HG03378 (cell line): Measurements from ENCODE around the gene FAM180A.
"Not testable (repeated sequence)": the region's sequence is repeated elsewhere in the genome, so short reads cannot be mapped to it uniquely, and the experiment has no call there.

Source experiments
- ATAC-seq: cut with Tn5 transposase; IDR thresholded peaks from one replicate; pipeline ENCODE4 v1.9.1; 2021; ENCODE audit warnings: mild to moderate bottlenecking, moderate library complexity; ENCODE audit not compliant: unreplicated experiment

Gene FAM180A

DNA sequence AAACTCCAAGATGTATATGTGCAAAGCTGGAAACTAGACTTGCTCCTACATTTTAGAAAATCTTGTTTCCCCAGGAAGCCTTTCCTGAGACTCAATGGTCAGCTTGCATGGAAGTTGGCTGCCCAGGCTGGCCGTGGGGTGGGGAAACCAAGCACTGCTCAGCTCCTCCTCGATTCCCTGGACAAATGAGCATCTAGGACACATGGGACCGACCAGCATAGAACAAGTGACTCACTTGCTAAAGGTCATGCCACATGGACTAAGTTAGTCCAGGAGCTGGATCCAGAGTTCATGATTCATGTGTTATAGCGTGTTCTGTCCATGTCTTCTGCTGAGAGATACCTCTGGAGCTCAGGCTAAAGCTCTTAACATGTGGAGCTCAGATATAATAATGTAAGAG lies 6.2 kb downstream of the FAM180A start:
- no peak for ATAC-seq

DNA sequence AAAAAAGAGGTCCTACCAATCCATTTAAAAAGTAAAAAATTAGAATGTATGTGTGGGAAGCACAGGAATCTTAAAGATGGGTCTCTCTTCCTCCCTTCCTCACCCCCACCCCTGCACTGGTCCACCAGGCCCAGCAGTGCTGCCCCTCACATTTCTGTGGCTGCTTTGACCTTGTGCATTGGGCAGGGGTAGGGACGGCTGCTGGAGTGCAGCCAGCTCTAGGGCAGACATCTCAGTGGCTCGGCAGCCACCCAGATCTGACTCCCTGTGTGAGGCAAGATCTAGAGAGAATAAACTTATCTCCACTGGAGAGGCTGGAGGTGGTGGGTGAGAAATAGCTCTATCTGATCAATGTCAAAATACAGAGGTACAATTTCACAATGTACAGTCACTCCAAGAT lies 6.7 kb downstream of the FAM180A start:
- no peak for ATAC-seq

DNA sequence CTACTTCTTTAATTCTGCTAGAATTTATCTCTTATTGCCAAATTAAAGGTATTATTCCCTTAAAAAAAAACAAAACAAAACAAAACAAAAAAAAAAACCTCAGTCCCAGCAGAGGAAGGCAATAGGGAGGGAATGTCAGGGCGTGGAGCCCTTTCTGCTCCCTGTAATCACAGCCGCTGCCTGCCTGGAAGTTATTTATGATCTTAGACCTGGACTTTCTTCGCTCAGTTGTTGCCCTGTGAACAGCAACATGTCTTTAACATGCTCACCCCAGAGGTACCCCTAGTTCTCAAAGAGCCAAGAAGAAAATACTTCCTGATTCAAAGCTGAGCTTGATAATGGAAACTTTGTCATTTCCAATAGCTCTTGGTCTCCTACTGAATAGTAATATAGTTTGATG lies 7.7 kb downstream of the FAM180A start:
- no peak for ATAC-seq

DNA sequence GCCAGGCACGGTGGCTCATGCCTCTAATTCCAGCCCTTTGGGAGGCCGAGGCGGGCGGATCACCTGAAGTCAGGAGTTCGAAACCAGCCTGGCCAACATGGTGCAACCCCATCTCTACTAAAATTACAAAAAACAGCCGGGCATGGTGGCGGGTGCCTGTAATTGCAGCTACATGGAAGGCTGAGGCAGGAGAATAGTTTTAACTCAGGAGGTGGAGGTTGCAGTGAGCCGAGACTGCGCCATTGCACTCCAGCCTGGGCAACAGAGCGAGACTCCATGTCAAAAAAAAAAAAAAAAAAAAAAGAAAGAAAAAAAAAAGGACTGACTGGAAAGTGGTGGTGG lies 11.3 kb downstream of the FAM180A start:
- not testable (repeated sequence) for ATAC-seq

DNA sequence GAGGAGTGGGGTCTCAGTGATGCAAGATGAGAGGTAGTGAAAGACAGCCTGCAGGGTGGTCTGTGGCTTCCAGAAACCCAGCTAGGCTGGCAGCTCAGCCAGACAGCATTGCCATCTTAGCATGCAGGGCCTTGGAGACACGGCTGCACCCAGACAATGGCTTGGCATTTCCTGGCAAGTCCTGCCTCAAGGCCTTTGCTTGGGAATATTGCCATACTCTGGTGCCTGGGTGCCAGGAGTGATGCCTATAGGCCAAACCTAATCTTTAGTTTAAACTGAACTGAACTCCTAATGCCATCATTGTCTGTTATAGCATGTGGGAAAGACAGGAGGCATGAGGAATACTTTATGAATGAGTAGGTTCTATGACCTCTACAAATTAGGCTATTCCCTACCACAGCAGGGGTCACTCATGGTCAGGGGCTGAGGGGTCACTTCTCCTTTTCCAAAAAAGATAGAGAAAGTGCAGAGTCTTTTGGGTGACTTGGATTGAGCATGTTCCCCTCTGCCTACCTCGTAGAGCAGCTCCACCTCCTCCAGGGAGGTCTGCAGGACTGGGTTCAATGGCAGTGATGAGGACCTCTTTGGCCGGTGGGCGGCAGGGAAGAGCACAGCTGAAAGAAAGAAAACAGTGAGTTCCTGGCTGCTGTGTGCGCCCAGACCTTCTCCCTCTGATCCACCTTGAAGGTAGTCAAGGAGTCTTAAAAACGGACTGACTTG lies 11.9 kb downstream of the FAM180A start:
- ATAC-seq, result no peak

DNA sequence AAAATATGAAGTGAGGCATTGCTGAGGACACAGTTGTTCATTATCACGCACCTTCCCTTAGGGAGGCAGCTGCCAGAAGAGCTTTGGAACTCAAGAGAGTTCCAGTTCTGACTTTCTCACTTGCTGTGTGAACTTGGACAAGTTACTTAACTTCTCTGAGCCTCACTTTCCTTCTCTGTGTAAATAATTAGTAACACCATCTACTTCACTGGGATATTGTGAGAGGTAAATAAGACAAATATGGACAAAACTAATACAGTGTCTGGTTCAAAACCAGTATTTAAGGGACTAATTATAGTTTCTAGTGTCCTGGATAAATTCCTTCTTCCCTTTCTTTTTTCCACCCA lies 14.3 kb downstream of the FAM180A start:
- no peak for ATAC-seq

DNA sequence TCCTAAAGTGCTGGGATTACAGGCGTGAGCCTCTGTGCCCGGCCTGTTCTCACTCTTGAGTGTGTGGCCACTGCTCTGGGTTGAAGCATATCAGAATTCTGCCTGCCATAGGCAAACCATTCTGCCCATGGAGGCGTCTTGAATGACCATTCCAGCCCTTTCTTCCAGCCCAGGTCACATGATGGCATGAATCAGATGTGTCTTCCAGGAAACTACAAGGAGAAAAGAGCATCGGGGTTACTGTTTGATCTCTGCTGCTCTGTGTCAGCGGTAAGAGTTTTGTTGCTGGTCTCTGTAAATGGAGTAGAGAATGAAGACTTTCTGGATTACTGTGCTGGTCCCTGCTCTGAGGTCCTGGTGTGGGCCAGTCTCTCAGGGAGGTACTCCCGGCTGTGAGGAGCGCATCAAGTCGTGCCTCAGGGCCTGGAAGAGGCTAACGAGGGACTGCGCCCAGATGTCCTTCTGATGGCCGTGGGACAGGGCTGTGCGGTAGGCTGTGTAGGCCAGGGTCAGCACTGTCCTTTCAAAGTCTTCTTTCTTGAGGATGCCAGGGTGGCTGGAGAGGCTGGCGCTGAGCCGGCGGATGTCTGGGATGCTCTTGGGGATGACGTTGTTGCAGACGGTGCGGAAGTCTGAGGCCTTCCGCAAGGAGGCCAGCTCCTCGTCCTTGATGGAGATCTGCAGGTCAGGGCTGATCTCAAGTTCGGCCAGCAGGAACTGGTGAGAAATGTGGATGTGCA lies 14.8 kb downstream of the FAM180A start:
- no peak for ATAC-seq

DNA sequence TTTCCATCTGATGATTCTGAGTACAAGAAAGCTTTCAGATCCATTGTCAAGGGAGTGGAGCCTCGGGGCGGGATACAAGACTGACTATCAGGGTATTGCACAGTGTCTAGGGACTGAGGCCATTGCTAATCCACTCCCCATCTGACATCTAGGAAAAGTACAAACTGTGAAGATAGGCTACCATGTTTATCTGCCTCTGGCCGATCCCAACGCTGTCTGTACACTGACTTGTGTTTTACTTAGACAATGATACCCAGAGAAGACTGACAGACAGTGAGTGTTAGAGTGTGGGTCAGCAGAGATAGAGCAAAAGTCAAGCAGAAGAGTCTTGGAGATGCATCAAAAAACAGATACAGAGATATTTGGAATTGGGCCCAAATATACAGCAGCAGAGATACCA lies 17.5 kb downstream of the FAM180A start:
- no peak for ATAC-seq

DNA sequence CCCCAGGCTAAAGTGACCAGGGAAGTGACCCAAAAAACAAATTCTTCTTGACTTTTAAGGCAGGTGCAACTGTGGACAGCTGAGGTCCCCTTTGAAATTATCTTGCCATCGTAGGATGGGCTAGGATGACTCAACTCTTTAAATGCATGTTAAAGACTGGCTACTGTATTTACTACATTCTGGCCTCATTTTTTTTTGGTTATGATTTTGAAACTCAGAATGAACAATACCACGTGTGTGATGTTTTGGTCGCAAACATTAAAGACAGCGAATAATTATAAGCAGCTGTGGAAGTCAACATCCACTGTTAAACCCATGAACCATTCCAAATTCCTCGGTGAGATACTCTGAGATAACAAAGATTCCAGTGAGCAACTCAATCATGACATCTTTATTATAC lies 19.4 kb downstream of the FAM180A start:
- ATAC-seq, result no peak

DNA sequence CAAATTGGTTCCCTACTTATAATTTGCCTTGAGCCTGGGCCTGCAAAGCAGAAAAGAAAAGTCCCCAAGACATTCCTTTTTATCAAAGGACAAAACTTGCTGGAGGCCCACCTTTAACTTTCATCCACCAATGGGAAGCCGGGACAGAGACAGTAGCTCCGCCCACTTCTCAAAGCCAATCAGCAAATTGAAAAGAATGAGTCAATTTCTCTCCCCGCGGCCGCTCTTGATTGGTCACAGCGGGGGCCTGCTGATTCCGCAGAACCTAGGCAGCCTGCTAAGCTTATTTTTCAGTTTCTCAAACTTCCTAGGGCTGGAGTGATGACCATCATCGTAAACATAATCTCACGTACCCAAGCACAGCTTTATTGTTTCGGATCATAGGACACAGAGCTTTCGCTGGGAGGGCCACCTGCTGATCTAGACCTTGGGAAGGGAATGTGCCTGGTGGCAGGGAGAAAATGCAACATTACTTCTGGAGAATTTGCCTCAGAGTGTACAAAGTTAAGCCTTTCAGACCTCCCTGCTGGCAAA lies 20.4 kb downstream of the FAM180A start, which contains the start of gene SLC13A4:
TSS of gene SLC13A4 (minus strand) at position 51 of the 534 bp plus-strand sequence. CDS start 690 bp downstream, outside the sequence.
- no peak for ATAC-seq

DNA sequence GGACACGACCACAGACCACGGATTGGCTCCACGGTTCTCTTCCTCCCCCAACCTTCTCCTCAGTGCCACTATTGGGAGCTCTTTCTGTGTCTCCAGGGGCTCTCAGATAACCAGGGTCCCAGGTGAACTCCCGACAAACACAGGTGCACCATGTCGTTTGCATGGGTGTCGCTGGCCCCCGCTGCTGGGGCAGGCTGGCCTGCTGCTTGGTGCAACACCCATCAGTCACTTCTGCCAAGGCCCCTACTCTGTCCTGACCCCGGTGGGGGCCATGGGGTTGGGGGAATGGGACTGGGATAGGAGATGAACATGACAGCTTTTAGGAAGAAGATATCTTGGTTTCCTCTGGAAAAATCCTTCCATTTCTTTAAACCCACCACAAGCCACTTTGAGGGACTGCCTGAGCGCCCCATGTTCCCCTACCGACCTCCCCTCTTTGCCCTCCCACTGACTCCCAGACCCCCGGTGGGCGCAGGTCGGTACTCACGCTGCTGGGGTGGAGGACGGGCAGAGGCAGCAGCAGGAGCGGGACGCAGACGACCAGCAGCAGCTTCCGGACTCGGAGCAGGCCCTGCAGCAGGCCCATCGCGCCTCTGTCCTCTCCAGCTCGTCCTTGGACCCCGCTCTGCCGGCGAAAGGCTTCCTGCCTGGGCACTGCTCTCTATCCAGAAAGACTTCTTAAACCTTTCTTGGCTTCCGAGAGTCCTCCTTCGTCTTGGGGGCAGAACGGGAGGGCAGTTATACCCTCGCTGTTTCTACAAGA lies 21.5 kb downstream of the FAM180A start:
- no peak for ATAC-seq

DNA sequence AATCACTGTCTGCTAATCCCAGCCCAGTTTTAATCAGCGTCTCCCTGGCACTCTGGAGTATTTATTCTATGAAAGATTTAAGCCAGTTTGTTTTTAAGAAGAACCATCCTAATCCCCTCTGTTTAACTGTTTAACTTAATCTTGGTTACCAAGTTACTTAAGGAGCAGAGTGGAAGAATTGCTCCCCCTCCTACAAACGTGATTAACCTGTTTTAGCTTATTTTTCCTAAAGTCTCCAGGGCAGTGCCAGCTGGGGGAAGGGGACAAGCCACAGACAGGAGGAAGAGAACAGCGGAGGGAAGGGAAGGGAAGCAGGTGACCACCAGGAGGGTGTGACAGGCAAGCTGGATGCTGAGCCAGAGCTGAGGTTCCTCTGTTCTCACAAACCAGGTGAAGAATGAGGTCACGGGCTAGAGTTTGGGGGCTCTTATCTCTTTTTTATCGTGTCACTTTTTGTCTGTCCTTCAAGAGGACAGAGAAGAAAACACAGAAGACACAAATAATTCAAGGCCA lies 22.3 kb downstream of the FAM180A start:
- ATAC-seq, result no peak

DNA sequence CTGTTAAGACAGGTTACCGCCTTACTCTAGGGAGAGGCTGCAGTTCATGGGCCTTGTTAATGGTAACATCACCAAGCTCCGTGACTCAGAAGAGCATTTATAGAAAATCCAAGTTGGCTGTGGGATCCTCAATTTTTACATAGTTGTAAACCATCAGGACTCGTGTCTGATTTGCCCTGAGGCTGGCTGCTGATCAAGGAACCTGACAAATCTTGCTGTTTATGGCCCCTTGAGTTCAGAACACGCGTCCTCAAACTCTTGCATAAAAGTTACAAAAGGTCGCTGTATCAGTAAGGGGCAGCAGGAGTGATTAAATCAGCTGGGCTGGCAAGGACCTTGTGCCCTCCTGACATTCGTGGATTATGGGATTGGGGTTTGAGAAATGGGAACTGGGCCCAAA lies 25.2 kb downstream of the FAM180A start:
- no peak for ATAC-seq

DNA sequence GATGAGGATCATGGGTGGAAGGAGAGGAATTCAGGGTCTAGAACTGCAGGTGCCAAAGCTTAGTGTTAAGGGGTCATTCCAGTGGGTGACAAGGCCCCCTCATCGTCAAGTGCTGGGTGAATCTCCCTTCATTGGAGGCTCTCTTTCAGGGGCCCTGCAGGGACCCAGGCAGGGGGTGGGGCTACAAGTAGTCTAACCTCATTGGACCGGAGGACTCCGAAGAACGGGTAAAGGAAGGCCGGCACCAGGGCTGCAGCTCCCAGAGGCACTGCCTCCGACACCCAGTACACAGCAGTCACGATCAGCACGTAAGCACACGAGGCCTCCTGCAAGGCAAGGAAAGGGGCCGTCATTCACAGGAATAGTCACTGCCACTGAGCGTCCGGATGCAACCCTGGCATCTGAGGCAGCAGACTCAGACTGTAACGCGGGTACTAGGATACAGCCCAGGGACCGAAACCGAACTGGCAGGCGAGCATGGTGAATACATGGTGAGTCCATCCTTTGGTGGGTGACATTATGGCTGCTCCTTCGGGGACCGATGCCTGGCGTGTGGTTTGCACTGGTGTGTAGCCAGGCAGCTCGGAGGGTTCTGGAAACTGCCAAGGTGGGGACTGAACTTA lies 27.3 kb downstream of the FAM180A start:
- no peak for ATAC-seq

DNA sequence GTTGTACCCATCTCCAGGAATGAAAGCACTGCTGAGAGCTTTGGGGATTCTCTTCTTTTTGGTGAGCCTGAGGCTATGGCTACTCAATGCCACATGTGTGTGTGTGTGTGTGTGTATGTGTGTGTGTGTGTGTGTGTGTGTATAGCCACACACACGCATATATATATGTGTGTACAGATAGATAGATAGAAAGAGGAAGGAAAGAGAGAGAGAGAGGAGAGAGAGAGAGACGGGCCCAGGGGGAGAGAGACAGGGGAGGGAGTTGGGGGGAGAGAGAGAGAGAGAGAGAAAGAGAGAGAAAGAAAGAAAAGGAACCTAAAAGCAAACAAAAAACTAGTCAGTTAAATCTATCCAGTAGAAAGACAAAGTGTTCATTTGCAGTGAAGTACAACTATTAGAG lies 28.9 kb downstream of the FAM180A start:
- no peak for ATAC-seq

DNA sequence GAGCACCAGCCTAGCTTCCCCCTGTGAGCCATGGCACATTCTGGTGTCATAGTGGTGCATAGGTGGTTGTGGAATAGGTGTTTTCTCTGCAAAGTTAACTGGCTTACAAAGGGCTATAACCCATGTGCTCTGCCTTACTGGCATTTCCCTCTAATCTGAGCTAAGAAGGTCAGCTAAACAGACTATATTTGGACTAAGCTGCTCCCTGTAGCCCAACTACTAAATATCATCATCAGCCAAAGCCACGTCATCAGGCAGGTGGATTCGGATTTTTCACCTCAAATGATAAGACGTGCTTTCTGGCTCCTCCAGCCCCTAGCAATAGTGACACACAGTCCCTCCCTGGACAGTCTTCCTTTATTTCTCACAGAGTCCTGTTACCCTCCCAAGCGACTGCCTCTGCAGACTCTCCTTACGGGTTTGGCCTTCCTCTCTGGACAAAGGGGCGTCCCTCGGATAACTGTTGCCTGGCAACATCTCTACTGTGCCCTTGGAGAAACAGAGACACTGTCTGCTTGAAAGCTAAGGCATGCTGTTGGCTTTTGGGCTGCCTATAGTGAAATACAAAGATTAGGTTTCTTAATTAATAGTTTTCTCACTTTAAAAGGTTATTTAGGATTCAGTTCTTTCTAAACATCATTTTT lies 29.7 kb downstream of the FAM180A start:
- no peak for ATAC-seq

DNA sequence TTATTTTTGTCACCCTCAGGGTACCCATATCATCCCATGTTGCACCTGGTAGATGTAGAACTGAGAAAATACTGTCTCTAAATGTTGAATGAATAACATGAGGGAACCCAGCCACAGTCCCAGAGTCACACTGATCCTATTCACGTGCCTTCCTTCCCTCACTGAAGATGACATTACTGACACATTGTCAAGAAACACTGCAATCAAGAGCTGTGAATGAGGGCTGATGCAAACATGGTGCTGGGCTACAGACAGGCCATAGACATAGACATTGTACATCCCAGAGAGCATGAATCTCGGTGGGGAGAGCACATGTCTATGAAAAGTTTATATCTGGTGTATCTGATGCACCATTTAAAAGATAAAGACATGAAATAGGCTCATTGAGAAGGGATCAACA lies 30.4 kb downstream of the FAM180A start:
- ATAC-seq, result no peak

DNA sequence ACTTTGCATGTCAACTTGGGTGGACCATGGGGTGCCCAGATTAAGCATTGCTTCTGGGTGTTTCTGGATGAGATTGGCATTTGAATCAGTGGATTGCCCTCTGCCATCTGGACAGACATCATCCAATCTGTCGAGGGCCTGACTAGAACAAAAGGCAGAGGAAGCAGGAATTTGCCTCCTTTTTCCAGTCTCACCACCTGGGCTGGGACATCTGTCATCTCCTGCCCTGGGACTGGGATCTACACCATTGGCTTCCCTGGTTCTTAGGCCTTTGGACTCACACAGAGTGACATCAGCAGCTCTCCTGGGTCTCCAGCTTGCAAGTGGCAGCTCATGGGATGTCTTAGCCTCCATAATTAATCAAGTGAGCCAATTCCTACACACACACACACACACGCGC lies 30.9 kb downstream of the FAM180A start:
- ATAC-seq, result no peak

DNA sequence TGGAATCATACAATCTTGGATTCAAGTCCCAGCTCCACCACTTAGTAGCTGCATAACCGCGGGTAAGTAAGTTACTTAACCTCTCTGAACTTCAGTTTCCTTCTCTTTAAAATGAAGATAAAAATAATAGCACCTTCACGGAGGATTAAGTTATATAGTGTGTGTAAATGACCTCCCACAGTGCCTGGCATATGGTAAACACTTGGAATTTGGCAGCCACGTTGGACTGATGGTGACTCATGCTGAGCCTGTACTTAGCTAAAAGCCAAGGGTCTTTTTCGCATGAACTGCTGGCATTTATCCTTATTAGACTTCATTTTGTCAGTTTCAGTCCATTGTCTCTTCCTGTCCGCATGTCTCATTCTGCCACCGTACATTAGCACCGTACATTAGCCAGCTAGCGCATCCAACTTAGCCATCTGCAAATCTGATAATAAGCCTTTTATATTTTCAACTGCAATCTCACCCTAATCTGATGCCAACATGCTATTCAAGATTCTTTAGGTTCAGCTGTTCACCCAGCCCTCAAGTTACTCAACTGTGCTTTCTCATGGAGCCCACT lies 31.9 kb downstream of the FAM180A start:
- ATAC-seq, result no peak

DNA sequence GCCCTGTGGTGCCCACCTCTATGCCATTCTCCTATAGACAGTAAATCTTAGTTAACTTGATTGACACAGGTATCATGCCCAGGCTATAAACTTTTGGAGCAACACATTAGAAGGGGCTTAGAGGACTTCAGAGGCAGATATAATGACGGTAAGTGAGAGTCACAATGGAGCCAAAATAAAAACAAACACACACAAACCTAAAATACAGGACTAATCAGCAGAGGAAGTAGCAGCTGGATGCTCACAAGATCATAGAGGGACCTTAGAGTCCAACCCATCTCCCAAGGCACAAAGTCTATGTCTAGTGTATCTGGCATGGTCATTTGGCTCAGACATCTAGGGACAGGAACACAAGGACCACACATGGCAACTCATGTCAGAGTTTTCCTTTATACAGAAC lies 32.9 kb downstream of the FAM180A start:
- no peak for ATAC-seq
